Activated T-helper 17 cell treated with anti-CD3 and anti-CD28 coated beads, Interleukin-2, amount 50 U/mL, for 72 hours (primary cell): ENCODE results near the gene WIZ. TPM values are rescaled to one million over a fixed set of nuclear protein-coding genes. Genes with fewer than 3 reads are reported as not detected.
A peak's percentile ranks its signal among the peaks of the same experiment; 100 is the strongest.
"Not testable (repeated sequence)": the region's sequence is repeated elsewhere in the genome, so short reads cannot be mapped to it uniquely, and the experiment has no call there.

Experiments used
- ATAC-seq: fragments of 150-1000 bp; cut with Tn5 transposase; replicated peaks from 2 replicates; pipeline ENCODE4 v1.10.0; 2021; ENCODE audit warnings: mild to moderate bottlenecking, moderate library complexity
- H3K27ac Mint-ChIP-seq: one replicate; pipeline ENCODE4 v1.8.0; 2022; ENCODE audit warnings: mixed read lengths
- H3K27me3 Mint-ChIP-seq: one replicate; pipeline ENCODE4 v1.8.0; 2022; ENCODE audit warnings: mixed read lengths
- H3K36me3 Mint-ChIP-seq: one replicate; pipeline ENCODE4 v1.8.0; 2022; ENCODE audit warnings: low read depth, mild to moderate bottlenecking, mixed read lengths
- H3K4me1 Mint-ChIP-seq: one replicate; pipeline ENCODE4 v1.8.0; 2022; ENCODE audit warnings: mixed read lengths
- H3K4me3 Mint-ChIP-seq: one replicate; pipeline ENCODE4 v1.8.0; 2022; ENCODE audit warnings: mild to moderate bottlenecking, mixed read lengths
- H3K9me3 Mint-ChIP-seq: one replicate; pipeline ENCODE4 v1.8.0; 2022; ENCODE audit warnings: mixed read lengths
- total RNA-seq, 2 donors: library from RNA; stranded (reverse); gene quantifications; one replicate each; pipeline ENCODE4 v1.2.3, GENCODE V29; 2022

The WIZ gene
- 10 to 100 TPM; 27.7 to 30.0 TPM for total RNA-seq

- Mint-ChIP-seq H3K27me3 (no peaks in the 10 kb centered on the region), H3K27ac (peak within 1 kb of the TSS; percentile 85), H3K4me3 (peak within 1 kb of the TSS; percentile 73), H3K9me3 (no peaks in the 10 kb centered on the region), H3K36me3 (peaks cover 51% of the 10 kb centered on the region), H3K4me1 (peaks cover 24% of the 10 kb centered on the region)
- ATAC-seq: peak; percentile 66
These were observed at the start of gene WIZ for GRCh38 chr19:15449620-15450527. TSS of gene WIZ (minus strand) at chr19:15449956. CDS start at chr19:15448307, 1,649 bp downstream.

GRCh38 chr19:15498910-15499309 is 49.2 kb upstream of the WIZ start:
- H3K36me3 Mint-ChIP-seq: no peaks in the 10 kb centered on the region
- H3K27me3 Mint-ChIP-seq: no peaks in the 10 kb centered on the region
- H3K27ac Mint-ChIP-seq: no peak overlapping the region
- H3K9me3 Mint-ChIP-seq: no peaks in the 10 kb centered on the region
- peak overlapping the region; percentile 15 for H3K4me3 Mint-ChIP-seq
- ATAC-seq: peak; percentile 78
- H3K4me1 Mint-ChIP-seq: peaks cover 13% of the 10 kb centered on the region

GRCh38 chr19:15498156-15498858 is 48.6 kb upstream of the WIZ start:
- Mint-ChIP-seq H3K4me1 (peaks cover 13% of the 10 kb centered on the region), H3K4me3 (no peak overlapping the region), H3K27ac (no peak overlapping the region), H3K36me3 (no peaks in the 10 kb centered on the region), H3K9me3 (no peaks in the 10 kb centered on the region), H3K27me3 (no peaks in the 10 kb centered on the region)
- no peak for ATAC-seq

GRCh38 chr19:15495151-15495550 is 45.4 kb upstream of the WIZ start:
- Mint-ChIP-seq H3K27me3 (no peaks in the 10 kb centered on the region), H3K4me3 (no peak overlapping the region), H3K4me1 (peaks cover 9% of the 10 kb centered on the region), H3K9me3 (no peaks in the 10 kb centered on the region), H3K27ac (no peak overlapping the region), H3K36me3 (no peaks in the 10 kb centered on the region)
- ATAC-seq: no peak

- no peak overlapping the region for H3K27ac Mint-ChIP-seq
- H3K27me3 Mint-ChIP-seq: no peaks in the 10 kb centered on the region
- no peak for ATAC-seq
These were observed 38.9 kb upstream of the WIZ start for GRCh38 chr19:15488489-15489226.

GRCh38 chr19:15487038-15487437 is 37.3 kb upstream of the WIZ start:
- H3K36me3 Mint-ChIP-seq: no peaks in the 10 kb centered on the region
- ATAC-seq: no peak
- peaks cover 13% of the 10 kb centered on the region for H3K4me1 Mint-ChIP-seq
- no peaks in the 10 kb centered on the region for H3K9me3 Mint-ChIP-seq
- no peak overlapping the region for H3K4me3 Mint-ChIP-seq
- no peaks in the 10 kb centered on the region for H3K27me3 Mint-ChIP-seq
- no peak overlapping the region for H3K27ac Mint-ChIP-seq

More at GRCh38 chr19:15488489-15489226, 38.9 kb upstream of the WIZ start:
- Mint-ChIP-seq H3K4me3 (no peak overlapping the region), H3K9me3 (no peaks in the 10 kb centered on the region), H3K36me3 (no peaks in the 10 kb centered on the region), H3K4me1 (peaks cover 5% of the 10 kb centered on the region)

GRCh38 chr19:15485768-15486167 is 36.0 kb upstream of the WIZ start:
- not testable (repeated sequence) for H3K9me3 Mint-ChIP-seq, H3K36me3 Mint-ChIP-seq, ATAC-seq, H3K4me3 Mint-ChIP-seq, H3K27ac Mint-ChIP-seq, H3K27me3 Mint-ChIP-seq
- H3K4me1 Mint-ChIP-seq: peaks cover 13% of the 10 kb centered on the region

GRCh38 chr19:15480996-15481395 is 31.2 kb upstream of the WIZ start:
- not testable (repeated sequence) for H3K9me3 Mint-ChIP-seq, H3K36me3 Mint-ChIP-seq, H3K4me3 Mint-ChIP-seq

GRCh38 chr19:15479391-15480345 is 29.9 kb upstream of the WIZ start, which contains the start of gene PGLYRP2:
TSS of gene PGLYRP2 (minus strand) at chr19:15479501. CDS start at chr19:15479371, 130 bp downstream.
- ATAC-seq: no peak
- no peaks in the 10 kb centered on the region for H3K36me3 Mint-ChIP-seq
- H3K9me3 Mint-ChIP-seq: no peaks in the 10 kb centered on the region
- peaks cover 10% of the 10 kb centered on the region for H3K4me1 Mint-ChIP-seq
- H3K4me3 Mint-ChIP-seq: no peak within 1 kb of the TSS
- no peaks in the 10 kb centered on the region for H3K27me3 Mint-ChIP-seq
- peak within 1 kb of the TSS; percentile 67 for H3K27ac Mint-ChIP-seq

More at GRCh38 chr19:15480996-15481395, 31.2 kb upstream of the WIZ start:
- not testable (repeated sequence) for H3K4me1 Mint-ChIP-seq, H3K27me3 Mint-ChIP-seq, H3K27ac Mint-ChIP-seq, ATAC-seq

GRCh38 chr19:15476325-15476724 is 26.6 kb upstream of the WIZ start:
- Mint-ChIP-seq H3K4me1 (peaks cover 10% of the 10 kb centered on the region), H3K4me3 (no peak overlapping the region), H3K27me3 (no peaks in the 10 kb centered on the region), H3K27ac (no peak overlapping the region), H3K9me3 (no peaks in the 10 kb centered on the region), H3K36me3 (no peaks in the 10 kb centered on the region)
- ATAC-seq: no peak

- peaks cover 10% of the 10 kb centered on the region for H3K4me1 Mint-ChIP-seq
- no peak overlapping the region for H3K4me3 Mint-ChIP-seq
- H3K27ac Mint-ChIP-seq: no peak overlapping the region
- H3K27me3 Mint-ChIP-seq: no peaks in the 10 kb centered on the region
- ATAC-seq: no peak
- H3K36me3 Mint-ChIP-seq: no peaks in the 10 kb centered on the region
- H3K9me3 Mint-ChIP-seq: no peaks in the 10 kb centered on the region
These were observed 25.9 kb upstream of the WIZ start for GRCh38 chr19:15475611-15476010.

- Mint-ChIP-seq H3K4me3 (no peak overlapping the region), H3K27me3 (no peaks in the 10 kb centered on the region), H3K4me1 (peaks cover 10% of the 10 kb centered on the region), H3K36me3 (no peaks in the 10 kb centered on the region), H3K9me3 (no peaks in the 10 kb centered on the region), H3K27ac (no peak overlapping the region)
- no peak for ATAC-seq
These were observed 25.4 kb upstream of the WIZ start for GRCh38 chr19:15475169-15475568.

GRCh38 chr19:15473821-15474220 is 24.1 kb upstream of the WIZ start:
- H3K27me3 Mint-ChIP-seq, ATAC-seq, H3K27ac Mint-ChIP-seq, H3K36me3 Mint-ChIP-seq, H3K9me3 Mint-ChIP-seq: not testable (repeated sequence)
- H3K4me1 Mint-ChIP-seq: peaks cover 16% of the 10 kb centered on the region
- peak overlapping the region; percentile 3 for H3K4me3 Mint-ChIP-seq
